Middle frontal gyrus (tissue), 1 donor: ENCODE results near the gene DDRGK1.

ENCODE experiments used
- DNase-seq: peaks from one replicate; pipeline ENCODE4 v3.0.0-alpha.2; 2015; ENCODE audit warnings: low spot score; ENCODE audit errors: extremely low spot score

DDRGK1 gene

GRCh38 chr20:3235666-3236324, 31.3 kb upstream of the DDRGK1 start:
- no peak for DNase-seq

GRCh38 chr20:3233991-3234498, 29.6 kb upstream of the DDRGK1 start:
- DNase-seq = no peak

- no peak for DNase-seq
Measured at GRCh38 chr20:3233131-3233990, 28.9 kb upstream of the DDRGK1 start.

GRCh38 chr20:3231889-3232588, 27.6 kb upstream of the DDRGK1 start:
- no peak for DNase-seq

GRCh38 chr20:3231116-3231515, 26.6 kb upstream of the DDRGK1 start:
- no peak for DNase-seq

- no peak for DNase-seq
Measured at GRCh38 chr20:3229798-3230197, 25.3 kb upstream of the DDRGK1 start.

GRCh38 chr20:3229158-3229557, 24.7 kb upstream of the DDRGK1 start:
- DNase-seq = no peak

- DNase-seq = no peak
Measured at GRCh38 chr20:3228750-3229032, 24.2 kb upstream of the DDRGK1 start.

GRCh38 chr20:3227936-3228749, 23.7 kb upstream of the DDRGK1 start:
- DNase-seq = no peak

- no peak for DNase-seq
Measured at GRCh38 chr20:3227506-3227905, 23.0 kb upstream of the DDRGK1 start.

- no peak for DNase-seq
Measured at GRCh38 chr20:3226864-3227263, 22.4 kb upstream of the DDRGK1 start.

GRCh38 chr20:3226093-3226492, 21.6 kb upstream of the DDRGK1 start:
- DNase-seq = no peak

GRCh38 chr20:3224681-3225421, 20.4 kb upstream of the DDRGK1 start:
- no peak for DNase-seq

- DNase-seq = no peak
Measured at GRCh38 chr20:3223994-3224680, 19.7 kb upstream of the DDRGK1 start.

GRCh38 chr20:3223651-3223993, 19.1 kb upstream of the DDRGK1 start:
- no peak for DNase-seq

GRCh38 chr20:3222635-3223600, 18.4 kb upstream of the DDRGK1 start:
- no peak for DNase-seq

GRCh38 chr20:3221398-3222226, 17.1 kb upstream of the DDRGK1 start:
- no peak for DNase-seq

GRCh38 chr20:3218307-3218988, 14.0 kb upstream of the DDRGK1 start:
- no peak for DNase-seq
